ENCODE measurements around the gene PSTK.

The PSTK gene, protein sequence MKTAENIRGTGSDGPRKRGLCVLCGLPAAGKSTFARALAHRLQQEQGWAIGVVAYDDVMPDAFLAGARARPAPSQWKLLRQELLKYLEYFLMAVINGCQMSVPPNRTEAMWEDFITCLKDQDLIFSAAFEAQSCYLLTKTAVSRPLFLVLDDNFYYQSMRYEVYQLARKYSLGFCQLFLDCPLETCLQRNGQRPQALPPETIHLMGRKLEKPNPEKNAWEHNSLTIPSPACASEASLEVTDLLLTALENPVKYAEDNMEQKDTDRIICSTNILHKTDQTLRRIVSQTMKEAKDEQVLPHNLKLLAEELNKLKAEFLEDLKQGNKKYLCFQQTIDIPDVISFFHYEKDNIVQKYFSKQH

DNA sequence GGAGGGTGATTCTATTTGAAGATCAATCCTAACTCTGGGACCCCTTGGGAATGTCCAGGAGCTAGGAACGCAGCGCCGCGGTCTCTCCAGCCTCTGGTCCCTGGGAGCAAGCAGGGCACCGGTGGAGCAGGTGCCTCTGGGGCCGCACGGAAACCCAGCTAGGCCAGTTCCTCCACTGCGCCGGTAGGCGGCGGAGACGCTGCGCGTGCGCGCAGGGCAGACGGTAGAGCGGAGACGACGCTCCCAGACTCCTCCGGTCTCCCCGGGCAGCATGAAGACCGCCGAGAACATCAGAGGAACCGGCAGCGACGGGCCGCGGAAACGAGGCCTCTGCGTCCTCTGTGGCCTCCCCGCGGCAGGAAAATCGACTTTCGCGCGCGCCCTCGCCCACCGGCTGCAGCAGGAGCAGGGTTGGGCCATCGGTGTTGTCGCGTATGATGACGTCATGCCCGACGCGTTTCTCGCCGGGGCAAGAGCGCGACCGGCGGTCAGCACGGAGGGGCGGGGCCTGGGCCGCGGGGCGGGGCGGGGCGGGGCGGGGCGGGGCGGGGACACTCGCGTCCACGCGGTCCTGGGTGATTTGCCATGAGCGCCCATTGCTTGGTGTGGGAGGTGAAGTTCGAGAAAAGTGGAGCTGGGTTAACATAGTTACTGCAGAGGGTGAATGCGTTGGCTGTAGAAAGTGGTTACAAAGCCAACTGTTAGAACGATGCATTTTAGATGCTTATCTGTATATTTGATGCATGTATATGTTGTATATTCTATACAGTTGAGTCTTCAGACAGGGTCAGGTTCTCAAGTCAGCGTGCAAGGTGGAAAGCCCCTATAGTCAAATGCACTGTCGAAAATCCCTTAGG is at the start of gene PSTK:
Gene PSTK (plus strand): TSS at position 193 of the 857 bp plus-strand sequence. CDS start 79 bp downstream, at position 272.
- DNase-seq (ENCODE audit: low spot score): peak; percentile 91

DNA sequence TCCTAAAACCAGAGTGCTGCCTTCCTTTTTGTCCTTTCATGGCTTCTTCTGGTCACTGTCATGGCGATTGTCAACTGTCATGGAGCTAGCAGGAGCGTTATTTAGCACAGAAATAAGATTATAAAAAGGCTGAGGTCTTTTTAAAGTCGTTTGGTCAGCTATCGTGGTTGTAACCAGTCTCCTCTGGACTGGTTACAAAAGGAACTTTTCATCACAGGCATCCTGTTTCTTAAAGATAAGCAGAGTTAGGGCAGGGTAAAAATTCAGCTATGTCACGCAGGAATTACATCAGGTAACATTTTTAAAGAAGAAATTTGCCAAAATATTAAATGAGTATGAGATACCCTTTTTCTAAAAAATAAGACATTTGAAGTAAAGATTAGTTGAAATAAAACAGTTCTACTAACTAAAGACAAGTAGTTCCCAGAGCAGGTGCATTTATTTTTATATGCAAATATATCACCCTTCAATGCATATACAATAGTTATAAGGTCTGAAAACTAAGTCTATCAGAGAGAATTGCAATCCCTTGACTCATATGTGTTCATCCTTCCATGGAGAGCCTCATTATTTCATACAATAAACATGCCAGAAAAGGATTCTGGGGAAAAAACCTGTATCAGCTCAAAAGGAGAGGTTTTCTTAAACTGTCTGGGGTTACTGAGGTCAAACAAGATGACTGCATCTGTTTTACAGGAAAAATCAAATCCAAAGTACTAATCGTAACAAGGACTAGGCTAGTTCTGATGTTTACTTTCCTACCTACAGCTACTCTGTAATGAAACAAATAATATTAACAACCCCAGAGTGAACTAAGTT is 48.9 kb upstream of the PSTK start:
- peak; percentile 82 for DNase-seq (ENCODE audit: low spot score)

DNA sequence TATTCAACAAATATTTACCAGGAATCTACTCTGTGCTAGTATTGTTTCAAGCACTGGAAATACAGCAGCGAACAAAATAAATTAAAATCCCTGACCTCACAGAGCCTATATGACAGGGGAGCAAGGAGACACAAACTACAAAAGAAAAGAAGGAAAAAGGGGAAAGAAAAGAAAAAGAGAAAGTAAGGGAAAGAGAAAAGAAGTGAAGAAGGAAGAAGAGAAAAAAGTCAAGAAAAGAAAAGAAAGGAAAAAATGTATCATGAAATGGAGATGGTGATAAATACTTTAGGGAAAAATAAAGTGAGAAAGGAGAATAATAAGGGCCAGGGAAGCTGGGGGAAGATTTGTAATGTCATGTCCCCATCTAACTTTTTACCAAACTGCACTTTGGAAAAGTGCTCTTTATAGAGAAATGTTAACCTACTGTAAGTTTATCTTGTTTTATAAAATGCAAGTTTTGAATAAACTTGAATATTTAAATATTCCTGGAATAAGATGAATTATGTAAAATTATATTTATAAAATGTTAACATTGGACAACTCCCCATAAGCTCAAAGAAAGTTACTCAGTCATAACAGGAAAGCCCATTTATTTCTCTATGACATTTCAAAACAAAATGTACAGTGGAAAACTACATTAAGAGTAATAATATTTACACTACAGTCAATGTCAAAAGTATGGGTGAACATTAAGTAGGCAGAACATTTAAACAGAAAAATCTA is 40.9 kb upstream of the PSTK start:
- DNase-seq (ENCODE audit: low spot score): no peak

DNA sequence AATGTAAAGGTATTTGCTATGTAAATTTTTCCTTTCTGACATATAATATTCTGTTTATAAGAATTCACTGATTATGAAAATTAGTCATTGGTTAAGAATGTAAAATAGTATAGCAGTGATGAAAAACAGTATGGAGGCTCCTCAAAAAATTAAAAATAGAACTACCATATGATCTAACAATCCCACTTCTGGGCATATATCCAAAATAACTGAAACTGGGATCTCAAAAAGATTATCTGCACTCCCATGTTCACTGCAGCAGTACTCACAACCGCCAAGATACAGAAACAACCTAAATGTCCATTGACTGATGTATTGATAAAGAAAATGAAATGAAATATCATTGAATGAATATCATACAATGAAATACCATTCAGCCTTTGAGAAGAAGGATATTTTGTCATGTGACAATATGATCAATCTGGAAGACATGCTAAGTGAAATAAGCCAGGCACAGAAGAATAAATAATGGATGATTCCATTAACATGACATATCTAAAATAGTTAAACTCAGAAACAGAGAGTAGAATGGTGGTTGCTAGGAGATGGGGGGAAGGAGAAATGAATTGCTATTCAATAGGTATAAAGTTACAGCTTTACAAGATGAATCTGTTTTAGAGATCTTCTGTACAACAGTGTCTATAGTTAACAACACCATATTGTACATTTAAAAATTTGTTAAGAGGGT is 40.2 kb upstream of the PSTK start:
- DNase-seq (ENCODE audit: low spot score): peak; percentile 9

DNA sequence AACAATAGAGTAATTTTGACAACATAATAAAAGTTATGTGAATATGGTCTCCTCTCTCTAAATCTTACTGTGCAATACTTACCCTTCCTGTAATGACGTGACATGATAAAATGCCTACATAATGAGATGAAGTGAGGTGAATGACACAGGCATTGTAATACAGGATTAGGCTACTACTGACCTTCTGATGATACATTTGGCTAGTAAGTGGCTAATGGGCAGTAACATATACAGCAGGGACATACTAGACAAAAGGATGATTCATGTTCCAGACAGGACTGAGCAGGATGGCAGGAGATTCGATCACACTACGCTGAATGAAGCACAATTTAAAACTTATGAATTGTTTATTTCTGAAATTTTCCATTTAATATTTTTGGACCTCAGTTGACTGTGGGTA is 30.9 kb upstream of the PSTK start:
- DNase-seq (ENCODE audit: low spot score): no peak

DNA sequence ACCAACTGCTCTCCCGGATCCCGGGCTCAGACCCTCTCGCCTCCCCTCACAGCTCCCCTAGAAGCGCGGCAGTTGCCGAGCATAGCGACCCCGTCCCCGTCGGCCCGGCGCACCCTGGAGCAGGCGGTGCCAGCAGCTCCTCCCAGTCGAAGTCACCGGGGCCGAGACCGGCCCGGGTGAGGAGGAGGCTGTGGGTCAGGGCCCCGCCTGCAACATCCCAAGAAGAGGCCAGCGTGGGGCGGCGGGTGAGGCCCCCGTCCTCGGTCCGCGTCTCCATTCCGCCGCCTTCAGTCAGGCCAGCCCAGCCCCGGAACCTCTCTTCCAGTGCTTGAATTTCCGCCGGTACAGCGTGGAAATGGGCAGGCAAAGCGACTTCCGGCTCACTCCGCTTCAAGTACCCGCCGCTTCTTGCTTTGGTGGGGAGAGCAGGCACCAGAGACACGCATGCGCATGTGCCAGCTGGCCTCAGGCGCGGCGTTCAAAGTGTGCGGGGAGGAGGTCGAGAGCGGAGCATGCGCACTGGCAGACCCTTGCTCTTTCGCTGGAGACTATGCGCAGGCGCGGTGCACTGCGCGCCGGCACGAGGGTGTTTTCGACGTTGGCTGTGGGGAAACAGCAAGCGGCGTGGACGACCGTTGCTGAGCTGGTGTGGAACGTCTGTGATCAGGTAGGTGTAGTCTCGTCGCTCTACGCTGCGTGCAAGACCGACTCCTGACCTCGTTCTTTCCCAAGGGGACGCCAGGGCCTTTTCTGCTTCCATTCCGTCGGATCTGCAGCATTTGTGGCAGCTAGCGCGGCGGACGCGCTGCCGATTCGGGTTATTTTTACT is 26.1 kb upstream of the PSTK start, which contains the start of gene C10orf88:
Gene C10orf88 (minus strand): TSS at position 326 of the 829 bp plus-strand sequence. CDS start 49 bp downstream, at position 277.
- DNase-seq (ENCODE audit: low spot score): peak; percentile 97

DNA sequence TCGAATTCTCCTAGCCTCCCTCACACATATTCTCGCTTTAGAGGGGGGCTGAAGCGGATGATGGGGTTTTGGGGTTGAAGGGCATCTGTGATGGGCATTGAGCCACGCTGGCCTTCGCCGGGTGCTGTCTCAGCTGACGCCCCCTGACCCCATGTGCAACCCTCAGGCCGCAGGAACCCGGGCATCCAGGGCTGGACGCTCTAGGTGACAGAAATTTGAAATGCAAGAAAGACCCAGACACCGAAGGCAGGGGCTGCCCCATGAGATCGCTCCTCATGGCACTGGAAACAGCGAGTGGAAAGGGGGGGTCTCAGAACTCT is 25.5 kb upstream of the PSTK start:
- DNase-seq (ENCODE audit: low spot score): no peak

DNA sequence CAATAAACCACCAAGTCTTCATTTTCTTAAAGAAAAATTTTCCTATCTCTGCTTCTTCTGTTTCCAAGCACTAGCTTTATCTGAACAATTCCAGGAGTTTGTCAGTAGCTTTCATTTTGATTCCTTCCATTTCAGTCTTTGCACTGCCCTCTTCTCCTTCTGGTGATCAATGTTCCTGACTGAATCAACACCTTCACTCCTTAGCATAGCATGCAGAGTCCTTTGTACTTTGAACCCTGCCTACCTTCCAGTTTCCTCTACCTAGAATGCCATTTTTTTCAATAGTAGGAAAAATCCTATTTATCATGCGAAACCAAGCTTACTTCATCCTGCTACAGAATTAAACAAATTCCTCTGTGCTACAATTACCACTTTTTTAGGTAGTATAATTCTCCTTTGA is 24.3 kb upstream of the PSTK start:
- no peak for DNase-seq (ENCODE audit: low spot score)

DNA sequence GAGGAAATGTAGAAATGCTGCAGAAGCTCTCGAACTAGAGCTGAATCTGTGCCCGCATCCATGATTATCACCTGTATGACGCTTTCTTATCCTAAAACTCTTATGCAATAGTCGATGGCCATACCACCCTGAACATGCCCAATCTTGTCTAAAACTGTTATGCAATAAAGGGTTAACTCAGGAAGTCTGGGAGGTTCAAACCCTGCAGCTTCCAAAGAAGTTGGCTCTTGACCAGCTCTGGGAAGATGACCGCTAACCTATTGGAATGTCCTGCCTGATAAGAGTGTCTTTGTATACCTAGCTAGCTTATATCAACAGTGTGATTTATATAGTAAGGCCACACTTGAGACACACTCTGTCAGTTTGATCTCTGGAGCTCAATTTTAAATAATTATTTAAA is 22.7 kb upstream of the PSTK start:
- no peak for DNase-seq (ENCODE audit: low spot score)

DNA sequence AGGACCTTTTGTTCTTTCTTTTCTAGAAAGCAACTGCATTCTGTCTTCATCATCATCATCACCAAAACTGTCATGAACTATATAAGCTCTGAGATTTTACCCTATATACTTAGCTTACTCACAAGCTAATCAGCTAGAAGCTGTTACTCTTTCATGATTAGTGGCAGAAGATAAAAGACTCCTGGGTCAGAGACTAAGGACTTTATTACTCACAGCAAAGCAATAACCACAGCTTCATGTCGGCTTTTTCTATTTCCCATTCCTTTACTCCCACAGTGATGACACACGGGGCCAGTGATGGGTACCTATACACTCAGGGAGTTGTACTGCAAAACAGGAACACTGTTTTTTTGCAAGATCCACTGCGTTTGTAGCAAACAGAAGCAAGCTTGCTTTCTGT is 17.8 kb upstream of the PSTK start:
- DNase-seq (ENCODE audit: low spot score): no peak

DNA sequence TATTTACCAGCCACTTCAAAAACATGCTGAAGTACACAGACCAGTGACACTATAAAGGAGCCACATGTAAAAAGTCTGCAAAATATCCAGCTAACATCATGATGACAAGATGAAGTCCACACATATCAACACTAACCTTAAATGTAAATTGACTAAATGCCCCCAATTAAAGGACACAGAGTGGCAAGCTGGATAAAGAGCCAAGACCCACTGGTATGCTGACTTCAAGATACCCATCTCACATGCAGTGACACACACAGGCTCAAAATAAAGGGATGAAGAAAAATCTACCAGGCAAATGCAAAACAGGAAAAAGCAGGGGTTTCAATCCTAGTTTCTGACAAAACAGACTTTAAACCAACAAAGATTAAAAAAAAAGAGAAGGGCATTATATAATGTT is 13.3 kb upstream of the PSTK start:
- no peak for DNase-seq (ENCODE audit: low spot score)

DNA sequence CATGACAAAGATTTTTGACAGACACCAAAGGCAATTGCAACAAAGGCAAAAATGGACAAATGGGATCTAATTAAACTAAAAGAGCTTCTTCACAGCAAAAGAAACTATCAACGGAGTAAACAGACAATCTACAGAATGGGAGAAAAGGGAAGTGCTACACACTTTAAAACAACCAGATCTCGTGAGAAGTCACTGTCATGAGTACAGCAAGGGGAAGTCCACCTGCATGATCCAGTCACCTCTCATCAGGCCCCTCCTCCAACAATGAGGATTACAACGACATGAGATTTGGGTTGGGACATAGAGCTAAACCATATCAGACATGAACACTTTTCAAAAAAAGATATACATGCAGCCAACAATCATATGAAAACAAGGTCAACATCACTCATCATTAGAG is 11.5 kb upstream of the PSTK start:
- DNase-seq (ENCODE audit: low spot score): no peak

DNA sequence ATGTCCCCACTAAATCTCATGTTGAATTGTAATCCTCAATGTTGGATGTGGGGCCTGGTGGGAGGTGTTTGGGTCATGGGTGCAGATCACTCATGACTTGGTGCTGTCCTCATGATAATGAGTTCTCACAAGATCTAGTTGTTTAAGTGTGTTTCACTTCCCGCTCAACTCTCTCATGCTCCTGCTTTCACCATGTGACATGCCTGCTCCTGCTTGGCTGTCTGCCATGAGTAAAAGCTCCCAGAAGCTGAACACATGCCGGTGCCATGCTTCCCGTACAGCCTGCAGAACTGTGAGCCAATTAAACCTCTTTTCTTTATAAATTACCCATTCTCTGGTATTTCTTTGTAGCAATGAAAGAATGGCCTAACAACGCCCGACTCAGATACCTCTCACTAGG is 6.2 kb upstream of the PSTK start:
- no peak for DNase-seq (ENCODE audit: low spot score)

DNA sequence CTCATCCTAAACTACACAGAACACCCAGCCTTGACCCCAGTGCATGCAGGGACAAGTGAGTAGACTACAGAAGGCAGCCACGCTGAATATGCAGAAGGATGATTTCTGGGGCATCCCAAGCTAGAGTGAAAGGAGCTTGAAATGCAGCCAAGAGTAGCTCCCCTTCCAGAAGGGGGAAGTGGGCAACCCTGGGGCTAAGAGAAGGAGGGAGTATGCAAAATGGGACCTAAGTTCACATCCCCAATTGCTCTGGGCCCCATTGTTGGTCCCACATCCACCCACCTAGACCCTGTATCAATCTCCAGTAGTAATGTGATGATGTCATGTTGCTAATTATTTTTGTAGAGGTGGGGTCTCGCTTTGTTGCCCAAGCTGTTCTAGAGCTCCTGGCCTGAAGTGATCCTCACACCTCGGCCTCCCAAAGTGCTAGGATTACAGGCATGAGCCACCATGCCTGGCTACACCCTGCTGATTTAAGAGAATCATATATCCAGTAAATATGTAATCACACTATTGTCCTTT is 5.6 kb upstream of the PSTK start:
- DNase-seq (ENCODE audit: low spot score): no peak

DNA sequence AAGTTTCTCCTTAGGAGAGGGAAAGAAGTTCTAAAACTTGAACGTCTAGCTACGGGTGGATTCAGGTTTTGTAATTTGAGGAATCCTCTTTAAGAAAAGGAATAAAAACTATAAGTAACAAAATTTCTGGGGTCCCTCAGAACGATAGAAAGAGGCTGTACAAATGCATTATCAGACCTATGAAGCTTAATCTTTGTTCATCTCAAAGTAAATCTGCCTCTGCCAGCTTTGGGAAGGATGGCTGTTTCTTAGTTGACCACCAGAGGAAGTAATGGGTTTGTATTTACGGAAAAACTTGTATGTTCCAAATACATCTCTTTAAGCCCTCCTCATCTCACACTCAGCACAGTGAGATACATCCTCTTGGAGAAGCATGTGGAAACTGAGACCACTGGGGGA is 864 bp downstream of the PSTK start:
- peak; percentile 17 for DNase-seq (ENCODE audit: low spot score)

DNA sequence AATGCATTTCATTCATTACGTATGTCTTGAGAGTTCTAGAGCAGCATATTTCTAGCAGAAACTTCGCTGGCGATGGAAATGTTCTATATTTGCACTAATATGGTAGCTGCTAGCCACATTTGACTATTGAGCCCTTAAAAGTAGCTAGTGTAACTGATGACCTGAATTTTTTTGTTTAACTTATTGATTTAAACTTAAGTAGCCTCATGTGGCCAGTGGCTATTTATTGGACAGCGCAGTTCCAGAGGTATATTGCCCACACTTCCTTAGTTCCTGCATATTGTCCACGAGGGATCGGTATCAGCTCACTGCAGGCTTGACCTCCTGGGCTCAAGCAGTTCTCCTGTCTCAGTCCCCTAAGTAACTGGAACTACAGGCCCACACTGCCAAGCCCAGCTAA is 3.7 kb downstream of the PSTK start:
- DNase-seq (ENCODE audit: low spot score): no peak

DNA sequence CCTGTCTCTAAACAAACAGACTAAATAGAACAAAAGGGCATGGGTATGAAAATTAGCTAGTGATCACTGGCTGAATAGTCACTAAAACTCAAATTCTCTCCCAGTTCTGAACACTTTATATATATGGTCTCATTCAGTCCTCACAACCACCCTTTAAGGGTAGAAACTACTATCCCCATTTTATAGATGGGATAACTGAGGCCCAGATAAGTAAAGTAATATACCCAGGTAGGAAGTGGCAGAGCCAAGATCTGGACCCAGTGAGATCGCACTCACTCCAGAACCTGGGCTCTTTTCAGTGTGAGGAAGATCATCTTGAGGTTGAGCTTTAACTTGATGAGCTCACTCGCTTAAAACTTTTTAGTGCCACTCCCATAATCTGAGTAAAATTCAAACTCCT is 4.5 kb downstream of the PSTK start:
- DNase-seq (ENCODE audit: low spot score): no peak

DNA sequence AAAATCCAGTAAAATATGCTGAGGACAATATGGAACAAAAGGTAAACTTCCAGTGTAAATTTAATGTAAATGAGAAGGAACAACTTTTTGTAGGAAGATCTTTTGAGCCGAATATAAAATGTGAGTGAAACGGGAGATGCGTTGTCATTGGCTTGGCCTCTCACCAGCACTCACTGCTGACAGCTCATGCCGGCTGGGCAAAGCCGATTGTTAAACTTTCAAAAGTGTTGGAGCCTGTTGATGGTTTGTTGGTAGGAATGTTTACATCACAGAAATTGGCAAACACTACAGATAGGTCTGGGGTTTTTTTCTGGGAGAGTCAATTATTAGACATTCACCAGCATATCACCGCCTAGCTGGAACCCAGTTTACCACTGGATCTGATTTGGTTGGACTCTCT is 6.1 kb downstream of the PSTK start:
- DNase-seq (ENCODE audit: low spot score): no peak

DNA sequence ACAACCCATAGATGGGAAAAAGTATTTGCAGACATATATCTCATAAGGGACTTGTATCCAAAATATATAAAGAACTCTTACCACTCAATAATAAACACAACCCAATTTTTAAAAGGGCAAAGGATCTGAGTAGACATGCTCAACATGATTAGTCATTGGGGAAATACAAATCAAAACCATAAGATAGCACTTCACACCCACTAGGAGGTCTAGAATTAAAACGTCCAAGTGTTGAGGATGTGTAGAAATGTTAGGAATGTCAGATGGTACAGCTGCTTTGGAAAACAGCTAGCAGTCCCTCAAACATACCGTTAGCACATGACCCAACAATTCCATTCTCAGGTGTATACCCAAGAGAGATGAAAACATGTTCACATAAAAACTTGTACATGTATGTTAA is 8.3 kb downstream of the PSTK start:
- DNase-seq (ENCODE audit: low spot score): no peak

DNA sequence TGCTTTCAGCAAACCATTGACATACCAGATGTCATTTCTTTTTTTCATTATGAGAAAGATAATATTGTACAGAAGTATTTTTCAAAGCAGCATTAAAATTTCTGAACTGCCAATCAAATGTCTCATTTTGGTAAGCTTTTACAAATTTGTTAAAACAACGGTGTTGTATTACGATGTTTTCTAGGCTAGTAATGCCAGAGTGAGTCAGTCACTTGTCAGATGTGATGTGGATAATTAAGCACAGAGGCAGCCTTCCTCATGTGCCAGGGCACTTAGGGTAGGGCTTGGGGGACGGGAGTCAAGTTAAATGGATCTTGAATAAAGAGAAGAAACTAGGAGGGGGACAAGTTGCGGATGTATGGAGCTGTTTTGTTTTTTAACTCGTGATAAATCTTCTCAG is 10.1 kb downstream of the PSTK start:
- DNase-seq (ENCODE audit: low spot score): no peak

Measured in hematopoietic multipotent progenitor cell treated with erythropoietin and hydrocortisone succinate and interleukin-3 and kit ligand, for 15 days (in vitro differentiated cells).